HG03025 (cell line): ENCODE results near the gene FLNB.
A peak's percentile ranks its signal among the peaks of the same experiment; 100 is the strongest.

ENCODE experiments used
- ATAC-seq: cut with Tn5 transposase; IDR thresholded peaks from one replicate; pipeline ENCODE4 v1.9.1; 2021; ENCODE audit warnings: mild to moderate bottlenecking, moderate library complexity; ENCODE audit not compliant: unreplicated experiment, low FRiP score

Gene FLNB

GRCh38 chr3:58028902-58029301 lies 20.7 kb downstream of the FLNB start:
- ATAC-seq = no peak

- no peak for ATAC-seq
These were observed 21.8 kb downstream of the FLNB start for GRCh38 chr3:58029842-58030584.

GRCh38 chr3:58032186-58032585 lies 24.0 kb downstream of the FLNB start:
- ATAC-seq = no peak

- ATAC-seq = peak; percentile 91
These were observed 26.7 kb downstream of the FLNB start for GRCh38 chr3:58034738-58035523.

GRCh38 chr3:58035524-58036255 lies 27.5 kb downstream of the FLNB start:
- ATAC-seq = no peak

GRCh38 chr3:58036293-58037032 lies 28.2 kb downstream of the FLNB start:
- ATAC-seq = no peak

- ATAC-seq = no peak
These were observed 29.1 kb downstream of the FLNB start for GRCh38 chr3:58037141-58037910.

GRCh38 chr3:58038675-58039292 lies 30.6 kb downstream of the FLNB start:
- no peak for ATAC-seq

- ATAC-seq = no peak
These were observed 31.4 kb downstream of the FLNB start for GRCh38 chr3:58039601-58040000.

- ATAC-seq = no peak
These were observed 33.1 kb downstream of the FLNB start for GRCh38 chr3:58041182-58041825.

GRCh38 chr3:58041826-58042324 lies 33.7 kb downstream of the FLNB start:
- peak; percentile 75 for ATAC-seq

- ATAC-seq = no peak
These were observed 34.9 kb downstream of the FLNB start for GRCh38 chr3:58042947-58043707.

GRCh38 chr3:58043933-58044332 lies 35.7 kb downstream of the FLNB start:
- ATAC-seq = no peak

- ATAC-seq = no peak
These were observed 36.7 kb downstream of the FLNB start for GRCh38 chr3:58044691-58045483.

GRCh38 chr3:58047826-58048225 lies 39.6 kb downstream of the FLNB start:
- no peak for ATAC-seq

GRCh38 chr3:58048301-58048700 lies 40.1 kb downstream of the FLNB start:
- ATAC-seq = no peak

- no peak for ATAC-seq
These were observed 41.0 kb downstream of the FLNB start for GRCh38 chr3:58049143-58049785.
